Epithelial cell of esophagus (primary cell): ENCODE data around the gene DGKQ.
A peak's percentile ranks its signal among the peaks of the same experiment; 100 is the strongest.

Source experiments
- DNase-seq: peaks from one replicate; pipeline ENCODE4 v3.0.0; 2010; ENCODE audit warnings: low read depth
- H3K4me3 ChIP-seq: 2 replicates; pipeline ENCODE4 v1.5.1; 2011; ENCODE audit warnings: mild to moderate bottlenecking, low read length, control low read depth
- CTCF ChIP-seq: IDR thresholded peaks from 2 replicates; pipeline ENCODE4 v1.5.1; 2011; ENCODE audit warnings: low read depth, mild to moderate bottlenecking, low read length, control low read depth, inconsistent platforms; ENCODE audit not compliant: insufficient read depth; ENCODE audit errors: missing control alignments

The DGKQ gene

GRCh38 chr4:965048-965765 lies 8.2 kb downstream of the DGKQ start:
- no peak for DNase-seq
- no peak overlapping the region for H3K4me3 ChIP-seq

GRCh38 chr4:964346-965025 lies 8.9 kb downstream of the DGKQ start:
- TF ChIP-seq CTCF: no peak
- no peak for DNase-seq
- no peak overlapping the region for H3K4me3 ChIP-seq

More at GRCh38 chr4:965048-965765, 8.2 kb downstream of the DGKQ start:
- TF ChIP-seq CTCF: no peak

- DNase-seq: no peak
- no peak for TF ChIP-seq CTCF
- no peak overlapping the region for H3K4me3 ChIP-seq
Measured at GRCh38 chr4:963276-964225, 9.8 kb downstream of the DGKQ start.

GRCh38 chr4:962231-963208 lies 10.8 kb downstream of the DGKQ start:
- TF ChIP-seq CTCF: no peak
- no peak for DNase-seq
- H3K4me3 ChIP-seq: no peak overlapping the region

- DNase-seq: peak; percentile 75
- H3K4me3 ChIP-seq: no peak overlapping the region
- no peak for TF ChIP-seq CTCF
Measured at GRCh38 chr4:961351-962230, 11.8 kb downstream of the DGKQ start.
